GM12891 (cell line): ENCODE measurements around the gene BNC2.

Source experiments
- POLR2A ChIP-seq: IDR thresholded peaks from 2 replicates; pipeline ENCODE4 v1.6.1; 2011; ENCODE audit warnings: low read depth, low read length, control low read depth
- POLR2AphosphoS5 ChIP-seq: IDR thresholded peaks from 2 replicates; pipeline ENCODE4 v1.6.1; 2011; ENCODE audit warnings: low read depth, low read length, control low read depth
- TAF1 ChIP-seq: IDR thresholded peaks from 2 replicates; pipeline ENCODE4 v1.6.1; 2011; ENCODE audit warnings: low read depth, low read length, control low read depth

- TF ChIP-seq POLR2A (no peak), POLR2AphosphoS5 (no peak), TAF1 (no peak)
Measured at GRCh38 chr9:16796304-16796825, 74.1 kb downstream of the BNC2 start.
